Caco-2 (cell line): ENCODE data around the gene CITED4. TPM values are rescaled to one million over a fixed set of nuclear protein-coding genes. Genes with fewer than 3 reads are reported as not detected.

Source experiments
- BruUV-seq: library from RNA; stranded (reverse); fragments of 400-500 nt; replicated peaks from 2 replicates; lab custom pipeline; 2021; lab: Mats Ljungman, UMichigan
- CTCF ChIA-PET: fragments of 300-600 bp; sonication (Branson Sonifier 250); formaldehyde crosslinking; loops from one replicate; lab custom pipeline; 2022; ENCODE audit warnings: antibody characterized with exemption; lab: Charles Lee
- POLR2A ChIA-PET: fragments of 300-600 bp; sonication (Branson Sonifier 250); formaldehyde crosslinking; loops from one replicate; lab custom pipeline; 2022; ENCODE audit warnings: antibody characterized with exemption; lab: Charles Lee
- DNase-seq, 2 experiments: peaks; one replicate each; pipeline versions ENCODE4 v3.0.0 to v3.0.0-alpha.2; 2020 to 2022
- H3K27me3 ChIP-seq: replicated peaks from 2 replicates; pipeline ENCODE4 v1.6.0; 2011; ENCODE audit warnings: low read length; ENCODE audit not compliant: control insufficient read depth, insufficient read depth
- H3K36me3 ChIP-seq: 2 replicates; pipeline ENCODE4 v1.5.1; 2011; ENCODE audit warnings: low read length; ENCODE audit not compliant: control insufficient read depth, insufficient read depth
- H3K4me1 ChIP-seq: fragments of 250-450 bp; sonication (Bioruptor Pico); 2 replicates; pipeline ENCODE4 v1.5.1; 2020; ENCODE audit warnings: mild to moderate bottlenecking
- H3K4me3 ChIP-seq: 2 replicates; pipeline ENCODE4 v1.5.1; 2011; ENCODE audit warnings: low read depth, mild to moderate bottlenecking, control low read depth, low read length
- H3K9me3 ChIP-seq: fragments of 250-450 bp; sonication (Bioruptor Pico); 2 replicates; pipeline ENCODE4 v1.5.1; 2020; ENCODE audit warnings: mild to moderate bottlenecking, moderate library complexity
- H3K27ac Mint-ChIP-seq: one replicate; pipeline ENCODE4 v1.8.0; 2022; ENCODE audit warnings: mixed read lengths; ENCODE audit not compliant: unreplicated experiment
- H3K27me3 Mint-ChIP-seq: one replicate; pipeline ENCODE4 v1.8.0; 2022; ENCODE audit warnings: mixed read lengths; ENCODE audit not compliant: insufficient read depth, unreplicated experiment
- H3K36me3 Mint-ChIP-seq: one replicate; pipeline ENCODE4 v1.8.0; 2022; ENCODE audit warnings: mild to moderate bottlenecking, mixed read lengths; ENCODE audit not compliant: insufficient read depth, unreplicated experiment
- H3K4me1 Mint-ChIP-seq: one replicate; pipeline ENCODE4 v1.8.0; 2022; ENCODE audit warnings: low read depth, mixed read lengths; ENCODE audit not compliant: unreplicated experiment
- H3K4me3 Mint-ChIP-seq: one replicate; pipeline ENCODE4 v1.8.0; 2022; ENCODE audit warnings: mild to moderate bottlenecking, moderate library complexity, mixed read lengths; ENCODE audit not compliant: unreplicated experiment
- H3K9me3 Mint-ChIP-seq: one replicate; pipeline ENCODE4 v1.8.0; 2022; ENCODE audit warnings: mixed read lengths; ENCODE audit not compliant: unreplicated experiment
- CTCF ChIP-seq, 2 experiments: fragments of 200-600 bp in 1 of 2; IDR thresholded peaks; 1 replicate in 1 of 2; 2 replicates in 1 of 2; pipeline versions ENCODE4 v1.5.1 to v1.8.0; 2011 to 2022; ENCODE audit warnings: antibody characterized with exemption in 1 of 2, control low read depth in 1 of 2, inconsistent platforms in 1 of 2, low read depth in 1 of 2, low read length in 1 of 2, mild to moderate bottlenecking in 1 of 2, moderate library complexity in 1 of 2; ENCODE audit not compliant: insufficient read depth in 1 of 2, severe bottlenecking in 1 of 2, unreplicated experiment in 1 of 2
- intact Hi-C: fragments of 100-400 bp; cut with micrococcal nuclease; formaldehyde crosslinking; loops from one replicate; pipeline ENCODE4 v1.10.0; 2022; ENCODE audit not compliant: unreplicated experiment
- total RNA-seq: library from RNA; stranded (reverse); gene quantifications from 2 replicates; pipeline ENCODE4 v1.2.3, GENCODE V29; 2022

CITED4 gene
- total RNA-seq, 1 experiment from 2014 or later: 19.5 TPM

- H3K27me3 Mint-ChIP-seq: no peaks in the 10 kb centered on the region
- no peaks in the 10 kb centered on the region for H3K9me3 Mint-ChIP-seq
- H3K9me3 ChIP-seq: no peaks in the 10 kb centered on the region
- no peak overlapping the region for H3K4me3 Mint-ChIP-seq
- peaks cover 9% of the 10 kb centered on the region for H3K36me3 Mint-ChIP-seq
- intact Hi-C loops: no loop called here
- H3K4me3 ChIP-seq: no peak overlapping the region
- H3K27me3 ChIP-seq: no peaks in the 10 kb centered on the region
- H3K27ac Mint-ChIP-seq: no peak overlapping the region
- H3K4me1 ChIP-seq: peaks cover 25% of the 10 kb centered on the region
- DNase-seq: peak; percentile 41 to 55
- H3K36me3 ChIP-seq: no peaks in the 10 kb centered on the region
- no TSS peak for BruUV-seq
- ChIA-PET CTCF (no interaction called here), POLR2A (no interaction called here)
- no peak for TF ChIP-seq CTCF (IDR thresholded peaks at IDR 0.05; ENCODE audit: insufficient read depth in 1 of 2, low read depth in 1 of 2, low read length in 1 of 2, severe bottlenecking in 1 of 2, unreplicated experiment in 1 of 2)
- H3K4me1 Mint-ChIP-seq: peaks cover 21% of the 10 kb centered on the region
Measured at GRCh38 chr1:40820251-40820797, 41.8 kb downstream of the CITED4 start.

GRCh38 chr1:40819101-40819500 is 43.1 kb downstream of the CITED4 start:
- DNase-seq: no peak
- BruUV-seq: no TSS peak
- no peak overlapping the region for H3K4me3 ChIP-seq
- H3K36me3 Mint-ChIP-seq: peaks cover 4% of the 10 kb centered on the region
- peaks cover 13% of the 10 kb centered on the region for H3K4me1 ChIP-seq
- H3K4me1 Mint-ChIP-seq: peaks cover 9% of the 10 kb centered on the region
- intact Hi-C loops: no loop called here
- no peaks in the 10 kb centered on the region for H3K36me3 ChIP-seq
- H3K9me3 Mint-ChIP-seq: no peaks in the 10 kb centered on the region
- H3K9me3 ChIP-seq: no peaks in the 10 kb centered on the region
- H3K27me3 ChIP-seq: no peaks in the 10 kb centered on the region
- ChIA-PET POLR2A (no interaction called here), CTCF (no interaction called here)
- H3K27me3 Mint-ChIP-seq: no peaks in the 10 kb centered on the region
- H3K27ac Mint-ChIP-seq: no peak overlapping the region
- TF ChIP-seq CTCF (IDR thresholded peaks at IDR 0.05; ENCODE audit: insufficient read depth in 1 of 2, low read depth in 1 of 2, low read length in 1 of 2, severe bottlenecking in 1 of 2, unreplicated experiment in 1 of 2): no peak
- no peak overlapping the region for H3K4me3 Mint-ChIP-seq

GRCh38 chr1:40818264-40818961 is 43.8 kb downstream of the CITED4 start:
- Mint-ChIP-seq H3K27ac (no peak overlapping the region), H3K36me3 (peaks cover 4% of the 10 kb centered on the region), H3K27me3 (no peaks in the 10 kb centered on the region), H3K9me3 (no peaks in the 10 kb centered on the region), H3K4me3 (no peak overlapping the region), H3K4me1 (peaks cover 6% of the 10 kb centered on the region)
- ChIA-PET CTCF (no interaction called here), POLR2A (no interaction called here)
- H3K4me1 ChIP-seq: peaks cover 9% of the 10 kb centered on the region
- peak in 1 of 2 experiments; percentile 41 for DNase-seq
- no peaks in the 10 kb centered on the region for H3K27me3 ChIP-seq
- TF ChIP-seq CTCF (IDR thresholded peaks at IDR 0.05; ENCODE audit: insufficient read depth in 1 of 2, low read depth in 1 of 2, low read length in 1 of 2, severe bottlenecking in 1 of 2, unreplicated experiment in 1 of 2): no peak
- H3K4me3 ChIP-seq: no peak overlapping the region
- no peaks in the 10 kb centered on the region for H3K36me3 ChIP-seq
- BruUV-seq: no TSS peak
- no peaks in the 10 kb centered on the region for H3K9me3 ChIP-seq
- intact Hi-C loops: no loop called here
